Measurements from ENCODE around the gene TNPO3.
"Not testable (repeated sequence)": the region's sequence is repeated elsewhere in the genome, so short reads cannot be mapped to it uniquely, and the experiment has no call there.

The TNPO3 gene

DNA sequence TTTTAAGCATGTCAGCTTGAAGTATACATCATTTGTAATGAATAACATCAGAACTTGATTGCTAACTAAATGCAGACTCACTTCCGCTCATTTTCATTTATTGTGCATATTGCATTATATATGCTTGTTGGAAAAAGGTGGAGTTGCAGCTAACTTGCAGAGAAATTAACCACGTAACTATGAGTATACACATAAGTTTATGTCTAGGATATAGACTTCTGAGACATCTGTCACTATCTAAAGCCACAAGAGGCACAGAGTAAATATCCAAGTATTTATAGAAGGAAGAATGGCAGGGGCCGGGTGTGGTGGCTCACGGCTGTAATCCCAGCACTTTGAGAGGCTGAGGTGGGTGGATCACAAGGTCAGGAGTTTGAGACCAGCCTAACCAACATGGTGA, 47.3 kb downstream of the TNPO3 start:
- TF ChIP-seq, protein P1, sequence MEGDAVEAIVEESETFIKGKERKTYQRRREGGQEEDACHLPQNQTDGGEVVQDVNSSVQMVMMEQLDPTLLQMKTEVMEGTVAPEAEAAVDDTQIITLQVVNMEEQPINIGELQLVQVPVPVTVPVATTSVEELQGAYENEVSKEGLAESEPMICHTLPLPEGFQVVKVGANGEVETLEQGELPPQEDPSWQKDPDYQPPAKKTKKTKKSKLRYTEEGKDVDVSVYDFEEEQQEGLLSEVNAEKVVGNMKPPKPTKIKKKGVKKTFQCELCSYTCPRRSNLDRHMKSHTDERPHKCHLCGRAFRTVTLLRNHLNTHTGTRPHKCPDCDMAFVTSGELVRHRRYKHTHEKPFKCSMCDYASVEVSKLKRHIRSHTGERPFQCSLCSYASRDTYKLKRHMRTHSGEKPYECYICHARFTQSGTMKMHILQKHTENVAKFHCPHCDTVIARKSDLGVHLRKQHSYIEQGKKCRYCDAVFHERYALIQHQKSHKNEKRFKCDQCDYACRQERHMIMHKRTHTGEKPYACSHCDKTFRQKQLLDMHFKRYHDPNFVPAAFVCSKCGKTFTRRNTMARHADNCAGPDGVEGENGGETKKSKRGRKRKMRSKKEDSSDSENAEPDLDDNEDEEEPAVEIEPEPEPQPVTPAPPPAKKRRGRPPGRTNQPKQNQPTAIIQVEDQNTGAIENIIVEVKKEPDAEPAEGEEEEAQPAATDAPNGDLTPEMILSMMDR (IDR thresholded peaks at IDR 0.05; ENCODE audit: control insufficient read depth, extremely low read depth, insufficient read depth): no peak
- DNase-seq (ENCODE audit: low read depth): no peak
- no peak overlapping the region for H3K4me3 ChIP-seq (ENCODE audit: low read depth, low read length)

DNA sequence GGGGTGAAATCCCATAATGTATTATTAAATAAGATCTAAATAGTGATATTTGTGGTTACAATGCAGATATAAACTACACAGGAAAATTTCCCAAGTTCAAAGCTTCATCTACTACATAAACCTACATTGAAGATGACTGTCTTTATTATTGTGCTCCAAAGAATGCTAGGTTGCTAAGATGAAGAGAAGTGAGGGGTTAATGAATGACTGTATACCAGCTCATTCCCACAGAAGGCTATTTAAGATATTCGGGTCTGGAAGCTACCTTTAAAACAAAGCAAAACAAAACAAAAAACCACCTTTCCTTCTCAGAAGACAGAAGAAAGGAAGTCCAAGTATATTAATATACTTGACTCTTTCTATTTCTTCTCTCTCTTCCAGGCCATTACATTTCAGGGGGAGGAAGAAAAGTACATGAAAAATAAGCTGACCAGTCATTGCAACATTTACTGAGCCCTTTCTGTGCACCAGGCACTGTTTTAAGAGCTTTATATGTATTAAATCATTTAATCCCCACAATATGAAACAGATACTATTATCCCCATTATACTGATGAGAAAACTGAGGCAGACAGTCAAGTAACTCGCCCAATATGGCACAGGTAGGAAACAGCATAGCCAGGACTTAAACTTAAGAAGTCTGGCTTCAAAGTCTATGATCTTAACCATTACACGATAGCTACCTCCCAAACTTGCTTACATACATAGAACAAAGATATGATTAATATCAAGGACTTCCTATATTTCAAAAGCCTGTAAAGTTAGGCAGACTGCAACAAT, 48.1 kb downstream of the TNPO3 start:
- no peak overlapping the region for H3K4me3 ChIP-seq (ENCODE audit: low read depth, low read length)
- TF ChIP-seq, protein P1 (IDR thresholded peaks at IDR 0.05; ENCODE audit: control insufficient read depth, extremely low read depth, insufficient read depth): no peak
- DNase-seq (ENCODE audit: low read depth): no peak

DNA sequence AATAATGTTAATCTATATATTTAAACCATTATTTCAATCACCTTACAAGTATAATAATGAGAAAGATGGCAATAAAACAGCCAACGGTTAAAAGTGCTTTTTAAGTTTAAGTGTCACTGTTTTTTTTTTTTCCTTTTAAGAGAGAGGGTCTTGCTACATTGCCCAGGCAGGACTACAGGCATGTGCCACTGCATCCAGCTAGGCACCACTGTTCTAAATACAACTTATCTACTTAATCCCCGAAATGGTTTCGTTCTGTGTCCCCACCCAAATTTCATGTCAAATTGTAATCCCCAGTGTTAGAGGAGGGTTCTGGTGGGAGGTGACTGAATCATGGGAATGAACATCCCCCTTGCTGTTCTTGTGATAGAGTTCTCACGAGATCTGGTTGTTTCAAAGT, 49.7 kb downstream of the TNPO3 start:
- TF ChIP-seq, protein P1 (IDR thresholded peaks at IDR 0.05; ENCODE audit: control insufficient read depth, extremely low read depth, insufficient read depth): no peak
- DNase-seq (ENCODE audit: low read depth): no peak
- H3K4me3 ChIP-seq (ENCODE audit: low read depth, low read length): no peak overlapping the region

DNA sequence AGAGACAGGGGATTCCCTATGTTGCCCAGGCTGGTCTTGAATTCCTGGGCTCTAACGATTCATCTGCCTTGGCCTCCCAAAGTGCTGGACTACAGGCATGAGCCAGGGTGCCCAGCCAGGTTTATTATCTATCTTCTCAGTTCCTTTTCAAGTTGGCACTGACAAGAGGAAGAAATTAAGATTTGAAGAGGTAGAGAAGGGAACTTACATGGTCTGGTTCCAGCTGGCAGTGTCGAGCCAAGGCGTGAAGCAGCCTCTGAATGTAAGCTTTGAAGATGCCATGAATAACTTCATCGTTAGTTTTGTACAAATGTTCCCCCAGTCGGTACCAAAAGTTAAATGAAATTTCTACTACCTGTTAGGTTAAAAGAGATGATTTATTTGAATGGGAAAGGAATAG, 57.7 kb downstream of the TNPO3 start:
- TF ChIP-seq, protein P1 (IDR thresholded peaks at IDR 0.05; ENCODE audit: control insufficient read depth, extremely low read depth, insufficient read depth): no peak
- no peak overlapping the region for H3K4me3 ChIP-seq (ENCODE audit: low read depth, low read length)
- peak; percentile 58 for DNase-seq (ENCODE audit: low read depth)

DNA sequence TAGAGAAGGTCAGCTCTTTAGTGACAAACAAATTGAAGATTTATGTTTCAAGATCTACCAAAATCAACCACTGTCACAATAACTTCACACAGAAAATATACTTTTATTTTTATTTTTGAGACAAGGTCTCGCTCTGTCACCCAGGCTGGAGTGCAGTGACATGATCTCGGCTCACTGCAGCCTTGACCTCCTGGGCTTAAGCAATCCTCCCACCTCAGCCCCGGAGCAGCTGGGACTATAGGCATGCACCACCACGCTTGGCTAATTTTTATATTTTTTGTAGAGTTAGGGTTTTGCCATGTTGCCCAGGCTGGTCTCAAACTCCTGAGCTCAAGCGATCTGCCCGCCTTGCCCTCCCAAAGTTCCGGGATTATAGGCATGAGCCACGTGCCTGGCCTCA, 60.4 kb downstream of the TNPO3 start:
- not testable (repeated sequence) for DNase-seq (ENCODE audit: low read depth); H3K4me3 ChIP-seq (ENCODE audit: low read depth, low read length)

DNA sequence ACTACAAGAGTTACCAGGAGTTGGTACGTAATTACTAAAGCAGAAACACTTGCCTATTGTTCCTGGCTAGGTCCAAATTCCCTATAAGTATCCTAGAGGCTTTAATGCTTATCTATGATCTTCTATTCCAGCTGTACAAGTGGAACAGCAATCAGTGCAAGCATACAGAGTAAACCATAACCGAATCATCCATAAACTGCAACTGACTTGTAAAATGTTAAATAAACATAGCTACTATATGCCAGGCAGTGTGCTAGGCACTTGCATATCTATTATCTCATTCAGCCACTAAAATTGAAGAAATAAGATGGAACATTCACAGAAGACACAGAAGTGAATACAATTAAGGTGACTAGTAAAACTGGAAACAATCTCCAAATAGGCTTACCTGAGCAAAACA, 61.5 kb downstream of the TNPO3 start:
- TF ChIP-seq, protein P1 (IDR thresholded peaks at IDR 0.05; ENCODE audit: control insufficient read depth, extremely low read depth, insufficient read depth): no peak
- no peak overlapping the region for H3K4me3 ChIP-seq (ENCODE audit: low read depth, low read length)
- peak; percentile 59 for DNase-seq (ENCODE audit: low read depth)

DNA sequence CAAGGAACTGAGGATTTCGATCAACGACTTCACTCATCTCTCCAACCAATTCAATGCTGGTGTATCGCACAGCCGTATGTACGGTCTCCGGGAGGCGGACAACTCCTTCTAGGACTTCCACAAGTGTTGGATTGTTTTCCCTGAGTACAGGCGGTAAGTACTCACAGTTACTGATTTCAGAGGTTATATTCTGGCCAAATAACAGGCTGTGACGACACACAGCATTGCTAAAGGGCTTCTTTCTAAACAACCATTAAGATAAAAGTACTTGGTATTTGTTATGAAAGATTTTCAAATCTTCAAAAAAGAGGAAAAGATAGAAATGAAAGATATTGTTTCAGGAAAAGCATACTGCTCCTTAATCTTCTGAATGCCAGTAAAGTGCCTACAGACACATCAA, 65.0 kb downstream of the TNPO3 start:
- no peak overlapping the region for H3K4me3 ChIP-seq (ENCODE audit: low read depth, low read length)
- peak; percentile 4 for DNase-seq (ENCODE audit: low read depth)
- TF ChIP-seq, protein P1 (IDR thresholded peaks at IDR 0.05; ENCODE audit: control insufficient read depth, extremely low read depth, insufficient read depth): no peak
